Right lobe of liver (tissue), 6 donors: ENCODE measurements around the gene OR6C76. TPM values are rescaled to one million over a fixed set of nuclear protein-coding genes. Genes with fewer than 3 reads are reported as not detected.
"Not testable (repeated sequence)": the region's sequence is repeated elsewhere in the genome, so short reads cannot be mapped to it uniquely, and the experiment has no call there.

Experiments
- ATAC-seq, 4 donors: fragments of 200-7000 bp; cut with Tn5 transposase; one replicate each; pipeline ENCODE4 v1.9.1; 2020; ENCODE audit warnings: mild to moderate bottlenecking in 4 of 4, moderate library complexity in 4 of 4
- DNase-seq, 3 donors: peaks; one replicate each; pipeline ENCODE4 v3.0.0-alpha.2; 2020
- H3K27ac ChIP-seq, 3 donors: fragments of 200-600 bp; one replicate each; pipeline ENCODE4 v1.8.0; 2022
- H3K27me3 ChIP-seq, 2 donors: fragments of 200-600 bp; one replicate each; pipeline ENCODE4 v1.8.0; 2022
- H3K36me3 ChIP-seq, 4 donors: fragments of 200-600 bp; sonication (generic) in 1 of 4; one replicate each; pipeline versions ENCODE4 v1.5.1 to v1.8.0; 2017 to 2022; ENCODE audit warnings: control low read depth in 1 of 4
- H3K4me1 ChIP-seq, 4 donors: fragments of 200-600 bp; sonication (generic) in 1 of 4; one replicate each; pipeline versions ENCODE4 v1.5.1 to v1.8.0; 2017 to 2022; ENCODE audit warnings: control low read depth in 1 of 4
- H3K4me3 ChIP-seq, 3 donors: fragments of 200-600 bp; one replicate each; pipeline ENCODE4 v1.8.0; 2022
- H3K9me3 ChIP-seq, 4 donors: fragments of 200-600 bp; sonication (generic) in 1 of 4; one replicate each; pipeline versions ENCODE4 v1.5.1 to v1.8.0; 2017 to 2022; ENCODE audit warnings: control low read depth in 1 of 4
- POLR2A ChIP-seq: fragments of 450-650 bp; IDR thresholded peaks from one replicate; pipeline ENCODE4 v1.6.1; 2017; ENCODE audit warnings: antibody characterized with exemption, mild to moderate bottlenecking
- WGBS: methylation state at CpG from one replicate; pipeline ENCODE4 v1.1.6; 2018; ENCODE audit warnings: low coverage, low lambda C conversion rate; ENCODE audit not compliant: insufficient coverage; ENCODE audit errors: missing lambda C conversion rate; 5-methylcytosine and 5-hydroxymethylcytosine counted together
- intact Hi-C, 2 donors: fragments of 100-400 bp; cut with DNase I; formaldehyde crosslinking; loops; one replicate each; pipeline versions ENCODE4 v1.11.2 to v1.14.1; 2022
- total RNA-seq, 6 experiments: library from RNA; depleted of rRNA in 2 of 6; stranded (reverse); fragments of >200 nt in 2 of 6; fragmentation: NEBNext Ultra II Directional in 3 of 6; extraction: Animal tissue kit (Norgen Biotek cat#: 25700) in 3 of 6; gene quantifications; one replicate each; pipeline versions ENCODE4 v1.1.0 to v1.2.4, GENCODE V29; 2016 to 2023
- TF ChIP-seq, protein P1 (sequence below), 4 donors: fragments of 200-600 bp in 3 of 4; fragments of 450-650 bp in 1 of 4; IDR thresholded peaks; one replicate each; pipeline versions ENCODE4 v1.5.1 to v1.8.0; 2016 to 2022; ENCODE audit warnings: antibody characterized with exemption in 4 of 4, mild to moderate bottlenecking in 2 of 4
- donor health status: DM: no; HTN: yes; CAD: no.
- donor health status: DM: no; HTN: no; CAD: no.
- donor health status: DM: no; HTN: no; CAD: no.
- donor health status: DM: no; HTN: yes; CAD: no.
- donor health status: DM: no; HTN: yes; CAD: no.

The OR6C76 gene
- total RNA-seq, 6 experiments from 2014 or later = not detected

DNA sequence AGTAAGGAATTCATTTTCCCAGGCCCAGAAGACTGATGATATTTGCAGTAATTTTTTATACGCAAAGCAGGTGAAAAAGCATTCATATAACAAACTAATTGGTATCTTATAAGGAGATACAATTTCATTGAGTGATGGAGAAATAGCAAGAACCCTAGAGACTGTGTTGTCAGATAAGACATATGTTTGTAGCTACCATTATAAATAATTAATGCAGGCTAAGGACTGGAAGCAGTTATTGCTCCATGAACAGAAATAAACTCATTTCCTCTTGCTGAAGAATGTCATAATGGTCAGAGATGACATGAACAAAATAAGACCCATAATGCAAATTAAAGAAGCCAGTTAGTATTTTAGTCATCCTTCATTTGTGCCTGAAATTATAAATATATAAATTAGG lies 19.3 kb downstream of the OR6C76 start:
- TF ChIP-seq, protein P1, sequence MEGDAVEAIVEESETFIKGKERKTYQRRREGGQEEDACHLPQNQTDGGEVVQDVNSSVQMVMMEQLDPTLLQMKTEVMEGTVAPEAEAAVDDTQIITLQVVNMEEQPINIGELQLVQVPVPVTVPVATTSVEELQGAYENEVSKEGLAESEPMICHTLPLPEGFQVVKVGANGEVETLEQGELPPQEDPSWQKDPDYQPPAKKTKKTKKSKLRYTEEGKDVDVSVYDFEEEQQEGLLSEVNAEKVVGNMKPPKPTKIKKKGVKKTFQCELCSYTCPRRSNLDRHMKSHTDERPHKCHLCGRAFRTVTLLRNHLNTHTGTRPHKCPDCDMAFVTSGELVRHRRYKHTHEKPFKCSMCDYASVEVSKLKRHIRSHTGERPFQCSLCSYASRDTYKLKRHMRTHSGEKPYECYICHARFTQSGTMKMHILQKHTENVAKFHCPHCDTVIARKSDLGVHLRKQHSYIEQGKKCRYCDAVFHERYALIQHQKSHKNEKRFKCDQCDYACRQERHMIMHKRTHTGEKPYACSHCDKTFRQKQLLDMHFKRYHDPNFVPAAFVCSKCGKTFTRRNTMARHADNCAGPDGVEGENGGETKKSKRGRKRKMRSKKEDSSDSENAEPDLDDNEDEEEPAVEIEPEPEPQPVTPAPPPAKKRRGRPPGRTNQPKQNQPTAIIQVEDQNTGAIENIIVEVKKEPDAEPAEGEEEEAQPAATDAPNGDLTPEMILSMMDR (IDR thresholded peaks at IDR 0.05) = no peak
- TF ChIP-seq POLR2A = no peak
- H3K27ac ChIP-seq = no peak overlapping the region
- H3K4me1 ChIP-seq = no peaks in the 10 kb centered on the region
- H3K4me3 ChIP-seq = no peak overlapping the region
- no peaks in the 10 kb centered on the region for H3K27me3 ChIP-seq
- DNase-seq (no peak), ATAC-seq (no peak)
- intact Hi-C loops = no loop called here
- 91% methylated on average over 1 of the region's 1 CpG for WGBS
- no peaks in the 10 kb centered on the region for H3K36me3 ChIP-seq
- H3K9me3 ChIP-seq = no peaks in the 10 kb centered on the region

DNA sequence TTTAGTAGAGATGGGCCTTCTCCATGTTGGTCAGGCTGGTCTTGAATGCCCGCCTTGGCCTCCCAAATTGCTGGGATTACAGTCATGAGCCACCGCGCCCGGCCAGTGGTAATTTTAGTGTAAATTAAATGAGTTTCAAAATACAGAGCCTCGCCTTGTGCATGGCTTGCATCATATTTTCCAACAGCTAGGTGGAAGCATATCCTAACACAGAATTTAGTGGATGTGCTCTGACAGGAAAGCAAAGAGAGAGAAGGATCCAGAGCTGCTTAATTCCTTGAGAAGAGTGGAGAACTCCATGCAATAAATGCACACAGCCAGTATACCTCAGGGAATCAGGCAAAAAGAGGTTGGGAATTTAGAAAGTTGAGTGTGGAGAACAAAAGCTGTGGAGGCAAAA lies 20.3 kb downstream of the OR6C76 start:
- intact Hi-C loops = no loop called here
- WGBS = 59% methylated on average over 5 of the region's 5 CpGs
- no peak overlapping the region for H3K27ac ChIP-seq
- TF ChIP-seq, protein P1 (IDR thresholded peaks at IDR 0.05) = no peak
- no peak for TF ChIP-seq POLR2A
- H3K27me3 ChIP-seq = no peaks in the 10 kb centered on the region
- DNase-seq = no peak
- no peaks in the 10 kb centered on the region for H3K9me3 ChIP-seq
- no peak for ATAC-seq
- no peaks in the 10 kb centered on the region for H3K4me1 ChIP-seq
- no peaks in the 10 kb centered on the region for H3K36me3 ChIP-seq
- H3K4me3 ChIP-seq = no peak overlapping the region

DNA sequence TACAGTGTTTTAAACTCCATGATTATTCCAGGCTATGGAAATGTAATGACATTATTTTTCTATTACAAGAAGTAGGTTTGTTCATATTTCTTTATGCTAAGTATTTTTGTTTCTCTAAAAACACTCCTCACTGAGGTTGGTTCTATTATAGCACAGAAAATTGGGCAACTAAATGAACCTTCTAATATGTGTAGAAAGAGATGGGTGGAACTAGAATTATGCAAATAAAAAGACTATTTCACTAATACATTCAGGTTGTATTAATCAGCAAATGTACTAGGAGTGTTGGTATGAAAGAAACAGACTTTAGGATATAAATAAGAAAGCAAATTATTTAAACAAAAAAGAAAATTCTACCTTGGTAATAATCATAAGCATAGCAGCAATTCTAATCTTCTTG lies 22.8 kb downstream of the OR6C76 start:
- Histone ChIP-seq H3K36me3 (no peaks in the 10 kb centered on the region), H3K4me3 (no peak overlapping the region), H3K9me3 (no peaks in the 10 kb centered on the region), H3K27me3 (no peaks in the 10 kb centered on the region), H3K4me1 (no peaks in the 10 kb centered on the region), H3K27ac (no peak overlapping the region)
- intact Hi-C loops = no loop called here
- TF ChIP-seq POLR2A = no peak
- TF ChIP-seq, protein P1 (IDR thresholded peaks at IDR 0.05) = no peak
- DNase-seq (no peak), ATAC-seq (no peak)

DNA sequence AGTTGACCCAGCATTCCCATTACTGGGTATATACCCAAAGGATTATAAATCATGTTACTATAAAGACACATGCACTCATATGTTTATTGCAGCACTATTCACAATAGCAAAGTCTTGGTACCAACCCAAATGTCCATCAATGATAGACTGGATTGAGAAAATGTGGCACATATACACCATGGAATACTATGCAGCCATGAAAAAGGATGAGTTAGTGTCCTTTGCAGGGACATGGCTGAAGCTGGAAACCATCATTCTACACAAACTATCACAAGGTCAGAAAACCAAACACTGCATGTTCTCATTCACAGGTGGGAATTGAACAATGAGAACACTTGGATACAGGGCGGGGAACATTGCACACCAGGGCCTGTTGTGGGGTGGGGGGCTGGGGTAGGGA lies 38.9 kb downstream of the OR6C76 start:
- DNase-seq, H3K9me3 ChIP-seq, H3K27me3 ChIP-seq, H3K4me3 ChIP-seq, intact Hi-C loops, ATAC-seq, H3K36me3 ChIP-seq, H3K4me1 ChIP-seq, H3K27ac ChIP-seq: not testable (repeated sequence)
- WGBS = 100% methylated on average over 1 of the region's 1 CpG

DNA sequence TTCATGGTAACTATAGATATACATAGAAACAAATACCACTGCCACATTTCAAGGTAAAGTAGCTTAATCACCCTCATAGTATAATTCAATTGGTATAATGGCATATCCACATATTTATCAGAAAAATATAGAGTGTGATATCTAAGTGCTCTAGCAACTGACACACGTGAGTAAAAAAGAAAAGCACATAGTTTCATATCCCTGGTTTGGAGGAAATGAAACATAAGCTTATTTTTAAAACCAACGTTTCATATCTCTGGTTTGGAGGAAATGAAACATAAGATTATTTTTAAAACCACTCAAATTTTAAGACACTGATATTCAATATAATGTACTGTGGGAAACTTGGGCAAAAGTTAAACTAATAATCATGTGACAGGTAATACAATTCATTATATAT lies 41.8 kb downstream of the OR6C76 start:
- ATAC-seq = no peak
- intact Hi-C loops = no loop called here
- Histone ChIP-seq H3K9me3 (no peaks in the 10 kb centered on the region), H3K36me3 (no peaks in the 10 kb centered on the region), H3K4me1 (no peaks in the 10 kb centered on the region), H3K27ac (no peak overlapping the region), H3K27me3 (no peaks in the 10 kb centered on the region), H3K4me3 (no peak overlapping the region)
- WGBS = 23% methylated on average over 2 of the region's 2 CpGs
- TF ChIP-seq, protein P1 (IDR thresholded peaks at IDR 0.05) = no peak
- no peak for TF ChIP-seq POLR2A
- DNase-seq = no peak
